ENCODE results near the gene OR2A5. TPM values are rescaled to one million over a fixed set of nuclear protein-coding genes. Genes with fewer than 3 reads are reported as not detected.

Gene OR2A5
- total RNA-seq, 2 donors from 2014 or later: not detected

DNA sequence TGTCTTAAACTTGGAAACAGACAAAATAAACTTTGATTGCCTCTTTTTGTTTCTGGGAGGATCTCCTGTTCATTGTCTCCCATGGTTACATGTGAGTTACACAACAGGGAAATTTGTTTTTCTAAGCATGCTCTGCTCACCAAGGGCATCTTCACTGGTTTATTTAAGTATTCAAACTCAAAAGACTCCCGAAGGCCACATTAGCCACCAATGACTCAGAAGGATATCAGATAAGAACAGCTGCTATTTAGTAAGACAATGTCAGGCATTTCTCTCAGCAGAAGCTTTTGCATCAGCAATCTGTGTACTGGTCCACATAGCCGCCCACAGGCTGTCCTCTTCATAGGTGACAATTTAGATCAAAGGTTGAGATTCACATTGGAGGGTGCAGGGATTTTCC lies 29.3 kb upstream of the OR2A5 start:
- WGBS: 43% methylated on average over 2 of the region's 2 CpGs
- no peak for TF ChIP-seq POLR2AphosphoS5 (IDR thresholded peaks at IDR 0.05)
- TF ChIP-seq, protein P1, sequence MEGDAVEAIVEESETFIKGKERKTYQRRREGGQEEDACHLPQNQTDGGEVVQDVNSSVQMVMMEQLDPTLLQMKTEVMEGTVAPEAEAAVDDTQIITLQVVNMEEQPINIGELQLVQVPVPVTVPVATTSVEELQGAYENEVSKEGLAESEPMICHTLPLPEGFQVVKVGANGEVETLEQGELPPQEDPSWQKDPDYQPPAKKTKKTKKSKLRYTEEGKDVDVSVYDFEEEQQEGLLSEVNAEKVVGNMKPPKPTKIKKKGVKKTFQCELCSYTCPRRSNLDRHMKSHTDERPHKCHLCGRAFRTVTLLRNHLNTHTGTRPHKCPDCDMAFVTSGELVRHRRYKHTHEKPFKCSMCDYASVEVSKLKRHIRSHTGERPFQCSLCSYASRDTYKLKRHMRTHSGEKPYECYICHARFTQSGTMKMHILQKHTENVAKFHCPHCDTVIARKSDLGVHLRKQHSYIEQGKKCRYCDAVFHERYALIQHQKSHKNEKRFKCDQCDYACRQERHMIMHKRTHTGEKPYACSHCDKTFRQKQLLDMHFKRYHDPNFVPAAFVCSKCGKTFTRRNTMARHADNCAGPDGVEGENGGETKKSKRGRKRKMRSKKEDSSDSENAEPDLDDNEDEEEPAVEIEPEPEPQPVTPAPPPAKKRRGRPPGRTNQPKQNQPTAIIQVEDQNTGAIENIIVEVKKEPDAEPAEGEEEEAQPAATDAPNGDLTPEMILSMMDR (IDR thresholded peaks at IDR 0.05): no peak
- no peak for TF ChIP-seq POLR2A (IDR thresholded peaks at IDR 0.05)
- no peak for DNase-seq (ENCODE audit: low spot score)

DNA sequence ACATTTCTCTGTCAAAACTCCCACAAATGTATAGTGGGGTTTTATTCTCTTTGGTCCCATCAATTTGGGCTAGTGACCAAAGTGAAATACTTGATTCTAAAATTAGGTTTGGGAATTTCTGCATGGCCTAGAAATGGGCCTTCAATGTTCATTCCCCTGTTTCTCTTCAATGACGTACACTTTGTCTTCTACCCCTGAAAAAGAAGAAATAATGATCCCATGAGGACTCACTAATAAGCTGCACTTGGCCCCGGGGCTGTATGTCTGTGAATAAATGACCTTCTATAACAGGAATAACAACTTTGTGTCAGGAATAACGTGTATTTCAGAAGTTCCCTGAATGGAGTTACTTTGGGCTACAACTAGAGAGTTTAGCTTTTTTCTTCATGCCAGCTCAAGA lies 28.4 kb upstream of the OR2A5 start:
- H3K27ac ChIP-seq: no peak overlapping the region
- no peak overlapping the region for H3K4me3 ChIP-seq
- H3K27me3 ChIP-seq (replicated peaks; ENCODE audit: insufficient read depth): no peaks in the 10 kb centered on the region
- WGBS: 60% methylated on average over 3 of the region's 3 CpGs
- no peak for TF ChIP-seq POLR2AphosphoS5 (IDR thresholded peaks at IDR 0.05)
- TF ChIP-seq POLR2A (IDR thresholded peaks at IDR 0.05): no peak
- TF ChIP-seq, protein P1 (IDR thresholded peaks at IDR 0.05): no peak
- intact Hi-C loops (cut with DNase I): no loop called here
- DNase-seq (ENCODE audit: low spot score): no peak
- no peaks in the 10 kb centered on the region for H3K36me3 ChIP-seq
- H3K4me1 ChIP-seq (replicated peaks): no peaks in the 10 kb centered on the region
- H3K9me3 ChIP-seq: no peaks in the 10 kb centered on the region

More for the DNA sequence above, 29.3 kb upstream of the OR2A5 start:
- no peaks in the 10 kb centered on the region for H3K36me3 ChIP-seq
- H3K4me3 ChIP-seq: no peak overlapping the region
- no peaks in the 10 kb centered on the region for H3K27me3 ChIP-seq (replicated peaks; ENCODE audit: insufficient read depth)
- no peak overlapping the region for H3K27ac ChIP-seq
- H3K9me3 ChIP-seq: no peaks in the 10 kb centered on the region
- no peaks in the 10 kb centered on the region for H3K4me1 ChIP-seq (replicated peaks)
- intact Hi-C loops (cut with DNase I): no loop called here

DNA sequence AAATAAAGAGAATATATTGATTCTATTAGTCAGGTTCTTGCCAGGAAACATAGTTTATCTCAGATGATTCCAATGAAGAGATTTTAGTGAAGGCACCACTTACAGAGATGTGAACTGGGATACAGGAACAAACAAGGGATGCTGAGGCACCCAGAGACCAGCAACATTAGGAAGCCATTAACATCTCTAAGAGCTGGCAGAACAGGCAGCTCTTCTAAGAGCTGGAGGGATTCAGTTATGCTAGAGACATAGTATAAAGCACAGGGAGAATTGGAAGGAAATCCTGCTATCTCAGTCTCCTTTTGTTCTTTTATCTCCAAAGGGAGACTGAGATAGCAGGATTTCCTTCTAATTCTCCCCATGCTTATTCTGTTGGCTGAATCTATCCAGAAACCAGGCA lies 26.6 kb upstream of the OR2A5 start:
- intact Hi-C loops (cut with DNase I): no loop called here

DNA sequence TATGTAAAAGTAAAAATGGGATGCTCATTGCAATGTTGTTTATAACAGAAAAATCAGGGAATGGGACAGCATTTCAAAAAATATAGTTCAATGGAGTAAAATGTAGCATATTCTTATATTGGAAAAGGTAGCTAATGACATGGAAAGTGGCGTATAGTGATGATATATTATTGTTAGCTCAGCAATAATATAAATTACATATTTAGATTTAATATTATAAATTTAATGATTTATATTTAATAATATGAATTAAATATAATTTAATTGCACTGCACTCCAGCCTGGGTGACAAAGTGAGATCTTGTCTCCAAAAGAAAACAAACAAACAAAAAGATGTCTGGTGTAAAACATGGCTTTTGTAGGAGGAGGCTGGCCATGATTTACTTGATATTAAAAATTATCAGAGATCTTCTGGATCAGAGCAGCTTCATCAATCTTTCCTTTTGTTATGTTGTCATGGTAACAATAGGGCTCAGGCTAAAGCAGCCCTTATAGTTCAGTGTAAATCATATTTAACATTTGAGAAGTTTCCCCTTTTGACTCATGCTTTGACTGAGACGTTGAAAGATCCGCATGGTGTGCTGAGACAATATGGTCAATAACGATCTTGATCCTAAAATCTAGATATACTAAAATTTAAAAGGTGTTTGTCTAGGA lies 25.4 kb upstream of the OR2A5 start:
- intact Hi-C loops (cut with DNase I): no loop called here
- H3K27ac ChIP-seq: no peak overlapping the region
- no peak for DNase-seq (ENCODE audit: low spot score)
- no peak for TF ChIP-seq POLR2A (IDR thresholded peaks at IDR 0.05)
- TF ChIP-seq, protein P1 (IDR thresholded peaks at IDR 0.05): no peak
- no peak for TF ChIP-seq POLR2AphosphoS5 (IDR thresholded peaks at IDR 0.05)
- H3K27me3 ChIP-seq (replicated peaks; ENCODE audit: insufficient read depth): no peaks in the 10 kb centered on the region
- no peak overlapping the region for H3K4me3 ChIP-seq
- 74% methylated on average over 4 of the region's 4 CpGs for WGBS
- no peaks in the 10 kb centered on the region for H3K36me3 ChIP-seq
- no peaks in the 10 kb centered on the region for H3K4me1 ChIP-seq (replicated peaks)
- H3K9me3 ChIP-seq: no peaks in the 10 kb centered on the region

More for the DNA sequence above, 26.6 kb upstream of the OR2A5 start:
- DNase-seq (ENCODE audit: low spot score): no peak
- Histone ChIP-seq H3K36me3 (no peaks in the 10 kb centered on the region), H3K27me3 (replicated peaks; ENCODE audit: insufficient read depth) (no peaks in the 10 kb centered on the region), H3K27ac (no peak overlapping the region), H3K9me3 (no peaks in the 10 kb centered on the region), H3K4me1 (replicated peaks) (no peaks in the 10 kb centered on the region), H3K4me3 (no peak overlapping the region)
- TF ChIP-seq, protein P1 (IDR thresholded peaks at IDR 0.05): no peak
- no peak for TF ChIP-seq POLR2AphosphoS5 (IDR thresholded peaks at IDR 0.05)
- no peak for TF ChIP-seq POLR2A (IDR thresholded peaks at IDR 0.05)

DNA sequence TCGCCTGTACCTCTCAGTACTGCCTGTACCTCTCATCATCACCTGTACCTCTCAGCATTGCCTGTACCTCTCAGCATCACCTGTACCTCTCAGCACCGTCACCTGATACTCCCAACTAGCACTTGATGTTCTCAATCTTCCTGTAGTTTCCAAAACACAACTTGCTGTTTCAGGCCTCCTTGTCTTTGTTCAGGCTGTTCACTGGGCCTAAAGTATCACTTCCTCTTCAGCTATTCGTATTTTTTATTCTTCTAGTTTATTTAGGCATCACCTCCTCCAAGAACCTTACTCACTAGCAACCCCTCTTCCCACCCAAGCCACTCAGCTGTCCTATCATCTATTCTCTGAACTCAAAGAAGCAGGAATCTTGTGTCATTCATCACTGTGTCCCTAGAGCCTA lies 24.5 kb upstream of the OR2A5 start:
- H3K4me1 ChIP-seq (replicated peaks): no peaks in the 10 kb centered on the region
- no peak for DNase-seq (ENCODE audit: low spot score)
- H3K27me3 ChIP-seq (replicated peaks; ENCODE audit: insufficient read depth): no peaks in the 10 kb centered on the region
- H3K36me3 ChIP-seq: no peaks in the 10 kb centered on the region
- no peak overlapping the region for H3K27ac ChIP-seq
- TF ChIP-seq, protein P1 (IDR thresholded peaks at IDR 0.05): no peak
- no peak for TF ChIP-seq POLR2AphosphoS5 (IDR thresholded peaks at IDR 0.05)
- no peak for TF ChIP-seq POLR2A (IDR thresholded peaks at IDR 0.05)
- 82% methylated on average over 3 of the region's 3 CpGs for WGBS
- no peaks in the 10 kb centered on the region for H3K9me3 ChIP-seq
- no peak overlapping the region for H3K4me3 ChIP-seq
- intact Hi-C loops (cut with DNase I): no loop called here

Data from prostate gland (tissue), 2 donors.